ENCODE results near the gene FGFR3.

The FGFR3 gene

GRCh38 chr4:1856071-1856942 is 63.2 kb downstream of the FGFR3 start, which contains the start of gene LETM1:
Gene LETM1 (minus strand): TSS chr4:1856156. CDS start chr4:1855950, 206 bp downstream.
- Histone ChIP-seq H3K4me1 (ENCODE audit: low read depth, poor library complexity, severe bottlenecking) (peaks cover 16% of the 10 kb centered on the region), H3K36me3 (ENCODE audit: insufficient read depth) (no peaks in the 10 kb centered on the region), H3K4me3 (IDR thresholded peaks at IDR 0.05; ENCODE audit: insufficient read depth, low read depth, low read length) (peak within 1 kb of the TSS; percentile 66), H3K79me2 (ENCODE audit: insufficient read depth, low read depth) (peaks cover 60% of the 10 kb centered on the region), H3K4me2 (peak within 1 kb of the TSS; percentile 66), H2AFZ (ENCODE audit: low read depth) (peak within 1 kb of the TSS; percentile 14; the same call in 1 of the 2 replicates), H3K9ac (peak within 1 kb of the TSS; percentile 93), H3K27ac (peak within 1 kb of the TSS; percentile 94), H3K27me3 (ENCODE audit: insufficient read depth, low read depth) (no peaks in the 10 kb centered on the region), H4K20me1 (ENCODE audit: insufficient read depth) (no peaks in the 10 kb centered on the region)
- no peak for TF ChIP-seq CTCF (conservative IDR thresholded peaks at IDR 0.05; ENCODE audit: low read depth, low read length)

- Histone ChIP-seq H4K20me1 (ENCODE audit: insufficient read depth) (0 out of 2 replicates have a peak, but pooled peaks cover 3% of the 10 kb centered on the region), H3K27ac (peak overlapping the region; percentile 94), H2AFZ (ENCODE audit: low read depth) (no peak overlapping the region), H3K4me2 (peak overlapping the region; percentile 66), H3K9ac (peak overlapping the region; percentile 93), H3K79me2 (ENCODE audit: insufficient read depth, low read depth) (peaks cover 65% of the 10 kb centered on the region), H3K4me1 (ENCODE audit: low read depth, poor library complexity, severe bottlenecking) (peaks cover 16% of the 10 kb centered on the region), H3K36me3 (ENCODE audit: insufficient read depth) (no peaks in the 10 kb centered on the region), H3K4me3 (IDR thresholded peaks at IDR 0.05; ENCODE audit: insufficient read depth, low read depth, low read length) (peak overlapping the region; percentile 66), H3K27me3 (ENCODE audit: insufficient read depth, low read depth) (no peaks in the 10 kb centered on the region)
- no peak for TF ChIP-seq CTCF (conservative IDR thresholded peaks at IDR 0.05; ENCODE audit: low read depth, low read length)
Measured at GRCh38 chr4:1856943-1857699, 64.0 kb downstream of the FGFR3 start.

- Histone ChIP-seq H3K36me3 (ENCODE audit: insufficient read depth) (no peaks in the 10 kb centered on the region), H4K20me1 (ENCODE audit: insufficient read depth) (0 out of 2 replicates have a peak, but pooled peaks cover 3% of the 10 kb centered on the region), H3K4me2 (peak overlapping the region; percentile 66; the same call in 1 of the 2 replicates), H3K4me1 (ENCODE audit: low read depth, poor library complexity, severe bottlenecking) (peaks cover 16% of the 10 kb centered on the region), H3K27me3 (ENCODE audit: insufficient read depth, low read depth) (no peaks in the 10 kb centered on the region), H2AFZ (ENCODE audit: low read depth) (no peak overlapping the region), H3K79me2 (ENCODE audit: insufficient read depth, low read depth) (peaks cover 72% of the 10 kb centered on the region), H3K27ac (peak overlapping the region; percentile 94), H3K9ac (peak overlapping the region; percentile 93), H3K4me3 (IDR thresholded peaks at IDR 0.05; ENCODE audit: insufficient read depth, low read depth, low read length) (no peak overlapping the region)
- TF ChIP-seq CTCF (conservative IDR thresholded peaks at IDR 0.05; ENCODE audit: low read depth, low read length) = no peak
Measured at GRCh38 chr4:1857931-1858330, 64.8 kb downstream of the FGFR3 start.
